AG10803 (cell line): ENCODE data around the gene FXYD6.

Source experiments
- DNase-seq: peaks from one replicate; pipeline ENCODE4 v3.0.0; 2010; ENCODE audit warnings: low read depth
- H3K4me3 ChIP-seq: 2 replicates; pipeline ENCODE4 v1.5.1; 2011; ENCODE audit warnings: mild to moderate bottlenecking, low read length, control low read depth
- TF ChIP-seq, protein P1 (sequence below): conservative IDR thresholded peaks from 2 replicates; pipeline ENCODE4 v1.5.1; 2011; ENCODE audit warnings: mild to moderate bottlenecking, low read length, control low read depth, inconsistent platforms

FXYD6 gene

DNA sequence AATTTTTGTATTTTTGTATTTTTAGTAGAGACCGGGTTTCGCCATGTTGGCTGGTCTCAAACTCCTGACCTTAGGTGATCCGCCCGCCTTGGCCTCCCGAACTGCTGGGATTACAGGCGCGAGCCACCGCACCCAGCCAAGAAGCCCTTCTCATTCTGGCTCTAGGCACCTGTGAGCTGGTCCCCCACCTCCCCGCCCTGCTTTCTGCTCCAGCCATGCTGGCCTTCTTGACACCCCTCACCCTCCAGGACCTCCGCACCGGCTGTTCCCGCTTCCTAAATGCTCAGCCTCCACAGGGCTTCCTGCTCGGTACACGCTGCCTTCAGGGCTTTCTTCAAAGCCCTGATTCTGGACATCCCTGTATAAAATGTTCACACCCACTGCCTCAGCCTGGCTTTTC, 46.4 kb downstream of the FXYD6 start:
- H3K4me3 ChIP-seq: no peak overlapping the region
- no peak for DNase-seq
- TF ChIP-seq, protein P1, sequence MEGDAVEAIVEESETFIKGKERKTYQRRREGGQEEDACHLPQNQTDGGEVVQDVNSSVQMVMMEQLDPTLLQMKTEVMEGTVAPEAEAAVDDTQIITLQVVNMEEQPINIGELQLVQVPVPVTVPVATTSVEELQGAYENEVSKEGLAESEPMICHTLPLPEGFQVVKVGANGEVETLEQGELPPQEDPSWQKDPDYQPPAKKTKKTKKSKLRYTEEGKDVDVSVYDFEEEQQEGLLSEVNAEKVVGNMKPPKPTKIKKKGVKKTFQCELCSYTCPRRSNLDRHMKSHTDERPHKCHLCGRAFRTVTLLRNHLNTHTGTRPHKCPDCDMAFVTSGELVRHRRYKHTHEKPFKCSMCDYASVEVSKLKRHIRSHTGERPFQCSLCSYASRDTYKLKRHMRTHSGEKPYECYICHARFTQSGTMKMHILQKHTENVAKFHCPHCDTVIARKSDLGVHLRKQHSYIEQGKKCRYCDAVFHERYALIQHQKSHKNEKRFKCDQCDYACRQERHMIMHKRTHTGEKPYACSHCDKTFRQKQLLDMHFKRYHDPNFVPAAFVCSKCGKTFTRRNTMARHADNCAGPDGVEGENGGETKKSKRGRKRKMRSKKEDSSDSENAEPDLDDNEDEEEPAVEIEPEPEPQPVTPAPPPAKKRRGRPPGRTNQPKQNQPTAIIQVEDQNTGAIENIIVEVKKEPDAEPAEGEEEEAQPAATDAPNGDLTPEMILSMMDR: no peak

DNA sequence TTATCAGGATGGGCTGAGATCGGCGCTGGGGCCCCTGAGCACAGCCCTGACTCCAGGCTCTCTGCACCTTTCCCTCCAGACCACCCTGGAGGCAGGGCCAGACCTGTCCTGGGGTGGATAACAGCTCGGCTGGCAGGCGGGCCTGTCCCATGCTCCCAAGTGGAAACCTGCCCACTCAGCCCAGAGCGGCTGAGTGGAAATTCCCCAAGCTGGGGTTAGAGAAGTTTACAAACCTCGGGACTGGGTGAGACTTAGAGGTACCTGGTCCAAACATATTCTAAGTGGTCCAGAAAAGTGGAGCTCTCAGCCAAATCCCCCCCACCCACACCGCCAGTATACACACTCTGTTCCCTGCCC, 47.1 kb downstream of the FXYD6 start:
- TF ChIP-seq, protein P1: no peak
- no peak overlapping the region for H3K4me3 ChIP-seq

DNA sequence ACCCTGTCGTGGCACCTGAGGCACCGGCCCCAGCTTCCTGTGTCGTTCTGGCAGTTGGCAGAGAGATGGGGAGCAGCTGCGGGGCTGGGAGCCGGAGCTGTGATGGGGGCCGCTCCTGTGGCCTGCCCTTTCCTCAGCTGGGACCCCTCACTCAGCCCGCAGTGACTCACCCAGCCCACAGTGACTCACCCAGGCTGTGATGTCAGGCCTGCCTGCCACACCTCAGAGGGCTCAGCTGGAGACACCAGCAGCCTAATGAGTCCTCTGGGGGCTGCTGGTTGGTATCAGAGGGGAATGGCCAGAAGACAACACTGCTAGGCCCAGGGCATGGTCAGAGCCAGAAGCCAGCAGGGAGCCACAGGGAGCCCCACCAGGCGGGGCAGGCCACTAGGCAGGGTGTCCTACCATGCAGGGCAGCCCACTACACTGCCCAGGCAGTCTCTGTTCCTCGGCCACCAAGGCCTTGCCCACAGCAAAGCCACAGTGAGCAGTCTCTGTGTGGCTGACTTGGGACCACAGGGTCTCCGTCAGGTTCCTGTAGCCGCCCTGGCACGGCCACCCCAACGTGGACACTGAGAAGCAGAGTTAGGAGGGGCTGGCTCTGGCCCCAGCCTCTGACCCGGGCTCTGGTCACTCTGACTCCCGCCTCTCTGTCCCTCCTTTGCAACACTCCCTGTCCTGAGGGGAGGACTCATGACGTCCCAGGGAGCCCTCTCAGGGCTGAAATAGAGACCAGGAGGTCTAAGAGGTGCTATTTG, 47.7 kb downstream of the FXYD6 start:
- peak; percentile 15 for DNase-seq

More for the DNA sequence above, 47.1 kb downstream of the FXYD6 start:
- DNase-seq: no peak

DNA sequence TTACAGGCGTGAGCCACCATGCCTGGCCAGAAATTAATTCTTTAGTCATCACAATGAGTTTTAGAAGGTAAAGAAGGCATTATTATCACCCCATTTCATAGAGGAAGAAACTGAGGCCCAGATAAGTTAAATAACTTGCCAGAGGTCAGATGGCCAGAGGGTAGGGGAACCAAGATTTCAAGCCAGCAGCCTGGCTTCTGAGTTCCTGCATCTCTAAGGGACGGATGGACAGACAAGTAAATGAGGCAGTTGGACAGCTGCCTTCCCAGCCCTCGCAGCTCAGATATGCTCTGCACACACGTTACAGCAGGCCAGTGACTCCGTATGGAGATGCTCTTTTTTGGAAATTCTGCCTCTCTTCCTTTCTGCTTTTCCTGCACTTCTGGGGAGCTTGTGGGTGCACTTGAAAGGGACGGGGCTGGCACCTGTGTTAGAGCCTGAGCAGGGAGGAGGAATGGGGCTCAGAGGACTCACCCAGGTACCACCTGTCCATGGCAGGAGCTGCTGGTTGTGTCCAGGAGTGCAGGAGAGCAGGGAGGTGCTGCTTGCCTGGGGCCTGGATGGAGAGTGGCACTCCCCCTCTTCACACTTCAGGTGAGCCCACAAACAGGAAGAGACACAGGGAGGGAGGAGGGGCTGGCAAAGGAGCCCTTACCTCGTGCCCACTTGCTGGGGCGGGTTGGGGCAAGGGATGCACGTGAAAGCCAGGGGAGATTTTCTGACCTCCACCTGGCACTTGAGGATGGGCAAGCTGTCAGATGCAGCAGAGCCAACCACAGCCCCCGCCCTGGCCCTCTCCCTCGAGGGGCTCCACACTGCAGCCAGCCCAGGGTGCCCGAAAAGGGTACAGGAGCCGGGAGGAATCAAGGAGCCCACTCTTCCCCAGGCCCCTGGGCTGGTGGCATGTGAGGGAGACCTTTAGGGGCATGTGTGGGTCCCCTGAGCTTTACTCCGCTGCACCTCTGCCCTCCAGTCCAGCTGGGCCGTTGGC, 48.6 kb downstream of the FXYD6 start:
- H3K4me3 ChIP-seq: no peak overlapping the region
- no peak for DNase-seq
- TF ChIP-seq, protein P1: no peak

More for the DNA sequence above, 47.7 kb downstream of the FXYD6 start:
- TF ChIP-seq, protein P1: no peak
- no peak overlapping the region for H3K4me3 ChIP-seq

DNA sequence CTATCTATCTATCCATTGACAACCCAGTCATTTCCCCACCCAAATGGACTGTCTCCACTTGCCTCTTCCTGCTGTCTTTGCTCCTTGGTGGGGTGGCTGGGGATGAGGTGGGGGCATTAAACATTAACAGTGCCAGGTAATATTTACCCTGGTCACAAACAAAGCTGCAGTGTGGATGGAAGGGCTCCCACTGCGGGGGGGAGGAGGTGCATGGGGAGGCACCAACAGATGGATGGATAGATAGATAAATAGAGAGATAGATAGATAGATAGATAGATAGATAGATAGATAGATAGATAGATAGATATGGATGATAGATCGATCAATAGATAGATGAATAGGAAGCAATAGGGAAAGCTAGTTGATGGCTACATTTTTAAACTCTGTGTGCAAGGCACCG, 49.6 kb downstream of the FXYD6 start:
- TF ChIP-seq, protein P1: no peak
- DNase-seq: no peak
- H3K4me3 ChIP-seq: no peak overlapping the region

DNA sequence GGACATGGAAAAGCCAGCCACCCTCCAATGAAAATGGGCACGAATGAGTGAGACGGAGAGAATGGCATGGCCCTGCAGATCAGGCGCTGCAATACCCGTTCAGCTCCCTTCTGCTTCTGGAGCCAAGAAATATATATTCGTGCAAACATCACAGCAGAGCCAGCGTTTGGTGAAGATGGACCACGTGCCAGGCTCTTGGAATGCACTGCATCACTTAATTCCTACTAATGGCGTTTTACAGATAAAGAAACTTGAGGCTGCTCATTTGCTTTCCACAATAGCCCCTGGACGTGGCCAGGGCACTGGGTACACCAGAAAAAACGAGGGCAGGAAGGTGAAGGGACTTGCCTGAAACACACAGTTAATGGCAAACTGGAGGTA, 50.3 kb downstream of the FXYD6 start:
- no peak overlapping the region for H3K4me3 ChIP-seq
- no peak for DNase-seq
- TF ChIP-seq, protein P1: no peak
